BLaER1 treated with 17β-estradiol and CSF1 and Interleukin-3, amounts not matched to agents 10 nM and 100 nM (cell line): ENCODE results near the gene TRIM25.
"Not testable (repeated sequence)": the region's sequence is repeated elsewhere in the genome, so short reads cannot be mapped to it uniquely, and the experiment has no call there.

ENCODE experiments used
- H3K27ac ChIP-seq, 11 experiments: shearing (Covaris generic); formaldehyde crosslinking; 2 replicates each; pipeline ENCODE4 v1.8.1; 2022
- H3K27me3 ChIP-seq, 11 experiments: shearing (Covaris generic); formaldehyde crosslinking; 2 replicates each; pipeline ENCODE4 v1.8.1; 2022
- H3K36me3 ChIP-seq, 11 experiments: shearing (Covaris generic); formaldehyde crosslinking; 2 replicates each; pipeline ENCODE4 v1.8.1; 2022
- H3K4me1 ChIP-seq, 10 experiments: shearing (Covaris generic); formaldehyde crosslinking; 2 replicates each; pipeline ENCODE4 v1.8.1; 2022
- H3K4me2 ChIP-seq, 11 experiments: shearing (Covaris generic); formaldehyde crosslinking; 2 replicates each; pipeline ENCODE4 v1.8.1; 2022
- H3K4me3 ChIP-seq, 10 experiments: shearing (Covaris generic); formaldehyde crosslinking; 2 replicates each; pipeline ENCODE4 v1.8.1; 2022
- H3K9ac ChIP-seq, 11 experiments: shearing (Covaris generic); formaldehyde crosslinking; 2 replicates each; pipeline ENCODE4 v1.8.1; 2022
- H3K9me3 ChIP-seq, 11 experiments: shearing (Covaris generic); formaldehyde crosslinking; replicated peaks in 1 of 11; 2 replicates each; pipeline ENCODE4 v1.8.1; 2022
- H4K20me1 ChIP-seq, 11 experiments: shearing (Covaris generic); formaldehyde crosslinking; 2 replicates each; pipeline ENCODE4 v1.8.1; 2022
- Cebpa-rat ChIP-seq, 11 experiments: shearing (Covaris generic); IDR thresholded peaks; 2 replicates each; pipeline ENCODE4 v1.8.1; 2022

TRIM25 gene

GRCh38 chr17:56943505-56944125 lies 29.8 kb upstream of the TRIM25 start:
- H3K36me3 ChIP-seq = peaks cover 91 to 99% (median 97%) of the 10 kb centered on the region in 11 experiments
- no peak overlapping the region for H3K27ac ChIP-seq
- no peak overlapping the region for H3K4me2 ChIP-seq
- TF ChIP-seq Cebpa-rat (IDR thresholded peaks at IDR 0.05) = peak in 3 of 11 experiments; percentile 46 to 78 (median 58); a peak in 4 of 22 replicates
- H3K4me3 ChIP-seq = no peak overlapping the region
- no peaks in the 10 kb centered on the region for H3K27me3 ChIP-seq
- peaks cover 0 to 5% (median 0%) of the 10 kb centered on the region in 10 experiments; a peak in 4 of 20 replicates for H3K4me1 ChIP-seq
- H4K20me1 ChIP-seq = peaks cover 0 to 26% (median 0%) of the 10 kb centered on the region in 11 experiments; a peak in 3 of 22 replicates
- H3K9me3 ChIP-seq = no peaks in the 10 kb centered on the region
- no peak overlapping the region for H3K9ac ChIP-seq

- peaks cover 94 to 100% (median 98%) of the 10 kb centered on the region in 11 experiments for H3K36me3 ChIP-seq
- no peak overlapping the region for H3K4me2 ChIP-seq
- H3K9ac ChIP-seq = no peak overlapping the region
- peaks cover 0 to 13% (median 0%) of the 10 kb centered on the region in 10 experiments; a peak in 5 of 20 replicates for H3K4me1 ChIP-seq
- H3K4me3 ChIP-seq = no peak overlapping the region
- H3K27me3 ChIP-seq = no peaks in the 10 kb centered on the region
- TF ChIP-seq Cebpa-rat (IDR thresholded peaks at IDR 0.05) = no peak
- peaks cover 0 to 10% (median 2%) of the 10 kb centered on the region in 11 experiments; a peak in 9 of 22 replicates for H3K9me3 ChIP-seq
- H3K27ac ChIP-seq = no peak overlapping the region
- H4K20me1 ChIP-seq = peaks cover 0 to 21% (median 0%) of the 10 kb centered on the region in 11 experiments; a peak in 2 of 22 replicates
These were observed 26.1 kb upstream of the TRIM25 start for GRCh38 chr17:56939869-56940484.

DNA sequence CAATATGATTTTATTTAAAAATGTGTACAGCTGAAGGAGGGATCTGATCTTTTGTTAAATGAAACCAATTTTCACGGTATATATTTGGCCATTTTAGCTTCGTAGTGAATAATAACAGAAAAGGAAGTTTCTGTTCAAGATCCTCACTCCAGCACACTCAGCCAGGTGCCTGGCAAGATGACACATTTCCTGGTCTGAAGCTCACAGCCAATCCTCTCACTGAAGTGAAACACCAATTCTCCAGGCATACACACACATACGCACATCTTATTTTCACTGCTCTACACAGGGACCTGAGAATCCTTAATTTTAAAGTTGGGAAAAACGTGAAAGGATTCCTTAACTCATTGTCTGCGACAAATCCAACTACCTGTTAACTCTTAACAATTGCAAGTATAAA lies 24.4 kb upstream of the TRIM25 start:
- not testable (repeated sequence) for H3K4me2 ChIP-seq

GRCh38 chr17:56937687-56938086 lies 23.8 kb upstream of the TRIM25 start:
- H3K4me3 ChIP-seq = no peak overlapping the region
- TF ChIP-seq Cebpa-rat (IDR thresholded peaks at IDR 0.05) = no peak
- peaks cover 11 to 33% (median 25%) of the 10 kb centered on the region in 11 experiments for H3K9me3 ChIP-seq
- no peaks in the 10 kb centered on the region for H3K27me3 ChIP-seq
- no peak overlapping the region for H3K4me2 ChIP-seq
- H3K36me3 ChIP-seq = peaks cover 94 to 100% (median 99%) of the 10 kb centered on the region in 11 experiments
- no peak overlapping the region for H3K27ac ChIP-seq
- peaks cover 0 to 14% (median 0%) of the 10 kb centered on the region in 11 experiments; a peak in 2 of 22 replicates for H4K20me1 ChIP-seq
- peaks cover 0 to 13% (median 0%) of the 10 kb centered on the region in 10 experiments; a peak in 4 of 20 replicates for H3K4me1 ChIP-seq
- H3K9ac ChIP-seq = no peak overlapping the region

More for the DNA sequence above, 24.4 kb upstream of the TRIM25 start:
- peaks cover 0 to 14% (median 0%) of the 10 kb centered on the region in 11 experiments; a peak in 2 of 22 replicates for H4K20me1 ChIP-seq
- not testable (repeated sequence) for H3K27ac ChIP-seq, H3K27me3 ChIP-seq, H3K9ac ChIP-seq, H3K4me3 ChIP-seq
- peaks cover 0 to 13% (median 0%) of the 10 kb centered on the region in 10 experiments; a peak in 4 of 20 replicates for H3K4me1 ChIP-seq
- peaks cover 94 to 100% (median 98%) of the 10 kb centered on the region in 11 experiments for H3K36me3 ChIP-seq
- peaks cover 6 to 28% (median 20%) of the 10 kb centered on the region in 11 experiments; a peak in 21 of 22 replicates for H3K9me3 ChIP-seq

- TF ChIP-seq Cebpa-rat (IDR thresholded peaks at IDR 0.05) = no peak
These were observed 23.0 kb upstream of the TRIM25 start for GRCh38 chr17:56936697-56937322.

DNA sequence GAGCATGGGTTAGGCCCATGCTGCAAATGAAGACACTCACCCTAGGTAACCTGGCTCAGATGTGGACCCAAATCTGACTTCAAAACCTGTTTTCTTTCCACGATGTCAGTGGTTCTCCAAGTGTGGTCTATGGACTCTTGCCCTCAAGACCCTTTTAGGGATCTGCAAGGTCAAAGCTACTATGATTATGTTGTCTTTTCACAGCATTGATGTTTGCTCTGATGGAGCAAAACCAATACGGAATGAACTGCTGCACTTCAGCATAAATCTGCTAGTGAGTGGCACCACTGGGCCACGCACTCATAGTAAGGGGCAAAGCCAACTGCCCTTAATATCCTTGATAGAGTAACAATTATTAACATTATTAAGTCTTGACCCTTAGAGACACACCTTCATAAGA lies 21.6 kb upstream of the TRIM25 start:
- Histone ChIP-seq H4K20me1 (peaks cover 0 to 10% (median 0%) of the 10 kb centered on the region in 11 experiments; a peak in 2 of 22 replicates), H3K27me3 (no peaks in the 10 kb centered on the region), H3K9me3 (peaks cover 34 to 55% (median 47%) of the 10 kb centered on the region in 11 experiments), H3K36me3 (peaks cover 80 to 94% (median 87%) of the 10 kb centered on the region in 11 experiments), H3K27ac (no peak overlapping the region), H3K4me1 (peaks cover 0 to 13% (median 0%) of the 10 kb centered on the region in 10 experiments; a peak in 4 of 20 replicates), H3K4me3 (no peak overlapping the region), H3K9ac (no peak overlapping the region), H3K4me2 (no peak overlapping the region)
- TF ChIP-seq Cebpa-rat (IDR thresholded peaks at IDR 0.05) = no peak

More at GRCh38 chr17:56936697-56937322, 23.0 kb upstream of the TRIM25 start:
- Histone ChIP-seq H3K36me3 (peaks cover 94 to 100% (median 98%) of the 10 kb centered on the region in 11 experiments), H3K4me1 (peaks cover 0 to 13% (median 0%) of the 10 kb centered on the region in 10 experiments; a peak in 4 of 20 replicates), H3K9ac (no peak overlapping the region), H4K20me1 (peaks cover 0 to 14% (median 0%) of the 10 kb centered on the region in 11 experiments; a peak in 2 of 22 replicates), H3K27ac (no peak overlapping the region), H3K9me3 (peaks cover 20 to 42% (median 34%) of the 10 kb centered on the region in 11 experiments), H3K27me3 (no peaks in the 10 kb centered on the region), H3K4me2 (no peak overlapping the region), H3K4me3 (no peak overlapping the region)

DNA sequence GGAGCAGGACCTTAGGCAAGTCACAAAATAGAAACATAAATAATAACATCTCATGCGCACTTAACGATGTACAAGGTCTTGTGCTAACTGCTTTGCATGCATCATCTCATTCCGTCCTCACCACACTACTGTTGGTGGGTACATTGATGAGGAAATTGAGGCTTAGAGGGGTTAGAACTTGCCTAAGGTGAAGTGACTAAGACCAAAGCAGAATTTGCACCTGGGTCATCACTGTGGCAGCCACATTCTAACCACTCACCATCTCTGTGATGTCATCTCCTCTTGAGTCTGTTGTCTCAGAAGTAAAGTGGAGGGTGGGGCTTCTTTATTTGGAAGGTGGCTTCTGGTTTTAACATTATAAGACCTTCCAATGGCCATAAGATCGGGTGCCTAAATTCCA lies 20.4 kb upstream of the TRIM25 start:
- Histone ChIP-seq H3K27ac (no peak overlapping the region), H3K9me3 (peaks cover 45 to 67% (median 59%) of the 10 kb centered on the region in 11 experiments), H3K36me3 (peaks cover 70 to 82% (median 76%) of the 10 kb centered on the region in 11 experiments), H3K27me3 (no peaks in the 10 kb centered on the region), H3K4me1 (peaks cover 0 to 8% (median 0%) of the 10 kb centered on the region in 10 experiments; a peak in 2 of 20 replicates), H3K4me3 (no peak overlapping the region), H3K4me2 (no peak overlapping the region), H3K9ac (no peak overlapping the region), H4K20me1 (peaks cover 0 to 2% (median 0%) of the 10 kb centered on the region in 11 experiments; a peak in 1 of 22 replicates)
- TF ChIP-seq Cebpa-rat (IDR thresholded peaks at IDR 0.05) = no peak

GRCh38 chr17:56933868-56934267 lies 20.0 kb upstream of the TRIM25 start:
- no peak overlapping the region for H3K4me2 ChIP-seq
- peaks cover 0 to 8% (median 0%) of the 10 kb centered on the region in 10 experiments; a peak in 2 of 20 replicates for H3K4me1 ChIP-seq
- no peaks in the 10 kb centered on the region for H3K27me3 ChIP-seq
- H3K36me3 ChIP-seq = peaks cover 65 to 79% (median 72%) of the 10 kb centered on the region in 11 experiments
- TF ChIP-seq Cebpa-rat (IDR thresholded peaks at IDR 0.05) = no peak
- H4K20me1 ChIP-seq = no peaks in the 10 kb centered on the region
- no peak overlapping the region for H3K9ac ChIP-seq
- H3K27ac ChIP-seq = no peak overlapping the region
- peaks cover 49 to 71% (median 63%) of the 10 kb centered on the region in 11 experiments for H3K9me3 ChIP-seq
- H3K4me3 ChIP-seq = no peak overlapping the region
